ENCODE data around the gene ATG9B. TPM values are rescaled to one million over a fixed set of nuclear protein-coding genes. Genes with fewer than 3 reads are reported as not detected.

The ATG9B gene
- total and polyA plus RNA-seq, 2 experiments from 2014 or later = 0.80 to 2.4 TPM

GRCh38 chr7:150975536-150976319 lies 48.6 kb downstream of the ATG9B start:
- H3K36me3 ChIP-seq (replicated peaks; ENCODE audit: insufficient read depth, low read depth) = no peaks in the 10 kb centered on the region
- H3K4me2 ChIP-seq = peak overlapping the region; percentile 95
- no peak for DNase-seq (ENCODE audit: low spot score)
- H2AFZ ChIP-seq = no peak overlapping the region
- H3K9me3 ChIP-seq (ENCODE audit: low read depth) = no peaks in the 10 kb centered on the region
- no peak overlapping the region for H3K27ac ChIP-seq
- H3K79me2 ChIP-seq = no peaks in the 10 kb centered on the region
- peaks cover 64% of the 10 kb centered on the region for H3K4me1 ChIP-seq (ENCODE audit: insufficient read depth)
- H4K20me1 ChIP-seq (ENCODE audit: insufficient read depth, poor library complexity, severe bottlenecking) = no peaks in the 10 kb centered on the region
- 69% methylated on average over 9 of the region's 9 CpGs for WGBS (ENCODE audit: low lambda C conversion rate, missing lambda C conversion rate)
- no peak overlapping the region for H3K4me3 ChIP-seq
- H3K27me3 ChIP-seq = peaks cover 15% of the 10 kb centered on the region
- no peaks in the 10 kb centered on the region for H3K9me2 ChIP-seq (replicated peaks; ENCODE audit: insufficient read depth)
- TF ChIP-seq CTCF (IDR thresholded peaks at IDR 0.05; ENCODE audit: poor library complexity) = no peak
- no peak for TF ChIP-seq EZH2phosphoT487 (IDR thresholded peaks at IDR 0.05; ENCODE audit: low read depth, severe bottlenecking, unreplicated experiment)
- no peak for TF ChIP-seq EZH2 (IDR thresholded peaks at IDR 0.05; ENCODE audit: borderline replicate concordance)

- 2% methylated on average over 64 of the region's 89 CpGs for WGBS (ENCODE audit: low lambda C conversion rate, missing lambda C conversion rate)
- no peaks in the 10 kb centered on the region for H3K36me3 ChIP-seq (replicated peaks; ENCODE audit: insufficient read depth, low read depth)
- H4K20me1 ChIP-seq (ENCODE audit: insufficient read depth, poor library complexity, severe bottlenecking) = no peaks in the 10 kb centered on the region
- H3K4me2 ChIP-seq = peak overlapping the region; percentile 95
- peaks cover 9% of the 10 kb centered on the region for H3K27me3 ChIP-seq
- no peak overlapping the region for H2AFZ ChIP-seq
- H3K27ac ChIP-seq = no peak overlapping the region
- no peaks in the 10 kb centered on the region for H3K9me2 ChIP-seq (replicated peaks; ENCODE audit: insufficient read depth)
- peaks cover 72% of the 10 kb centered on the region for H3K4me1 ChIP-seq (ENCODE audit: insufficient read depth)
- no peaks in the 10 kb centered on the region for H3K9me3 ChIP-seq (ENCODE audit: low read depth)
- no peaks in the 10 kb centered on the region for H3K79me2 ChIP-seq
- H3K4me3 ChIP-seq = peak overlapping the region; percentile 45
- no peak for TF ChIP-seq EZH2 (IDR thresholded peaks at IDR 0.05; ENCODE audit: borderline replicate concordance)
- TF ChIP-seq CTCF (IDR thresholded peaks at IDR 0.05; ENCODE audit: poor library complexity) = peak; percentile 33
- TF ChIP-seq EZH2phosphoT487 (IDR thresholded peaks at IDR 0.05; ENCODE audit: low read depth, severe bottlenecking, unreplicated experiment) = no peak
- peak; percentile 72 for DNase-seq (ENCODE audit: low spot score)
These were observed 49.6 kb downstream of the ATG9B start for GRCh38 chr7:150974468-150975391.

- H2AFZ ChIP-seq = no peak overlapping the region
- H3K4me3 ChIP-seq = no peak overlapping the region
- TF ChIP-seq EZH2 (IDR thresholded peaks at IDR 0.05; ENCODE audit: borderline replicate concordance) (no peak), EZH2phosphoT487 (IDR thresholded peaks at IDR 0.05; ENCODE audit: low read depth, severe bottlenecking, unreplicated experiment) (no peak)
- no peaks in the 10 kb centered on the region for H3K9me2 ChIP-seq (replicated peaks; ENCODE audit: insufficient read depth)
- no peaks in the 10 kb centered on the region for H3K36me3 ChIP-seq (replicated peaks; ENCODE audit: insufficient read depth, low read depth)
- H3K4me1 ChIP-seq (ENCODE audit: insufficient read depth) = peaks cover 70% of the 10 kb centered on the region
- DNase-seq (ENCODE audit: low spot score) = no peak
- H3K27me3 ChIP-seq = peaks cover 9% of the 10 kb centered on the region
- peak overlapping the region; percentile 95 for H3K4me2 ChIP-seq
- no peaks in the 10 kb centered on the region for H4K20me1 ChIP-seq (ENCODE audit: insufficient read depth, poor library complexity, severe bottlenecking)
- H3K27ac ChIP-seq = no peak overlapping the region
- H3K9me3 ChIP-seq (ENCODE audit: low read depth) = no peaks in the 10 kb centered on the region
- no peaks in the 10 kb centered on the region for H3K79me2 ChIP-seq
- 43% methylated on average over 27 of the region's 27 CpGs for WGBS (ENCODE audit: low lambda C conversion rate, missing lambda C conversion rate)
These were observed 50.5 kb downstream of the ATG9B start for GRCh38 chr7:150973571-150974451.
